HG03521 (cell line): Measurements from ENCODE around the gene HMG20B.
"Not testable (repeated sequence)": the region's sequence is repeated elsewhere in the genome, so short reads cannot be mapped to it uniquely, and the experiment has no call there.

Source experiments
- ATAC-seq: cut with Tn5 transposase; IDR thresholded peaks from one replicate; pipeline ENCODE4 v1.9.1; 2021; ENCODE audit warnings: mild to moderate bottlenecking, moderate library complexity; ENCODE audit not compliant: unreplicated experiment

HMG20B gene

DNA sequence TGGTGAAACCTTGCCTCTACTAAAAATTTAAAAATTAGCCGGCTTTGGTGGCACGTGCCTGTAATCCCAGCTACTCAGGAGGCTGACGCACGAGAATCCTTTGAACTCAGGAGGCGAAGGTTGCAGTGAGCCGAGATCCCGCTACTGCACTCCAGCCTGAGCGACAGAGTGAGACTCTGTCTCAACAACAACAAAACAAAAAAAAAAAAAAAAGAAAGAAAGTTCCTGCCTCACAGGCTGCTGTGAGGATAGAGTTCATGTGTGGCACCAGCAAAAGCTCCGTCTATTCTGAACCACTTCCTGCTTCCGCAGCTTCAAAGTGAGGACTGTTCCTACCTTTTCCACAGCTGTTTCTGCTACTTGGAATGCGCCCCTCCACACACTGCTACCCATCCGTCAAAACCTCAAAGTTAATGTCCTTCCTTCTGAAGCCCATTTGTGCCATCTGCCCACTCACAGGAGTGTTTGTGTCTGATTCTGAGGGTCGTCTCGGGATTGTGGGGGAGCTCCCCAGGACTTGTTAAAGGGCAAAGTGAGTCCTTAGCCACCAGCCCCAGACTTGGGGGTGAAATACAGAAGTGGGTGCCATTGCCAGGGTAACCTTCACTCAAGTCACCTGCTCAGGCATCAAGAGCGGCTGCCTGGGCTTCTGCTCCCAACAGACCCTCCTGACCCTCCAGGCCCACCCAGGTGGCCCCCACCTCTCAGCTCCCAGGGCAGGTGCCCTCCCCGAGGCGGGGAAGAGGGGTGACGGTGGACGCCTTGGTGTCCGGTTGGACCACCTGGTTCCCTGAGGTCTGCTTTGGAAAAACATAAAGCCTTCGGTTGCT, 18.3 kb upstream of the HMG20B start:
- ATAC-seq, result no peak

DNA sequence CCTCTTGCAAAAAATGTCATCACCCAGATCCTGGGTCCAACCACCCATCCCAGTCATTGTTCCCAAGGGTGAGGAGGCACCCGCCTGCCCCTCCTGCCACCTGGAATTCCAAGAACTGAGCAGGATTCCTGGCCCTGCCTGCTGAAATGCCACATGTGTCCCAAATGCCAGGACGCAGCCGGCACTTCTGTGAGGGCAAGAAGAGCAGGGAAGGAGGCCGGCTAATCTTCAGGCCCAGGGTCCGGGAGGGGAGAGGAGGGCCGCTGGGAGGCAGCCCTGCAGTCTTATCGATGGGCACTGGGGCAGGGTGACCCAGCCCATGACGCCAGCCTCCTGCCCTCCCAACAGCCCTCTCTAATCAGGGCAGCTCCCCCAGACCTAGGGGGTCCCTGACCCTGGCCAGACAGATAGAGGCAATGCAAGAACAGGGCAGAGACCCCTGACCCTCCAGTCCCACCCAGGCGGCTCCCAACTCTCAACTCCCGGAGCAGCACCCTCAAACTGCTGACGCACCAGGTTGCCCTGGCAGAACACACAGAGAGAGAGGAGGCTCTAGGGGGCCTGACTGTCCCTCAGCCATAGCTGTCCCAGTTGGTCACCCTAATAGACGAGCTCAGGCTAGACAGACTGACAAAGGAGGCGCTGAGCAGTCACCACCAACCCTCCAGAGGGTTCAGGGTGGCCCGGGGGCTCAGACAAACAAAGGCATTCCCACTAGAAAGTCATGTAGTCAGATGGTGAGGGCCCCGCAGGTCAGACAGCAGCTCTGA, 16.9 kb upstream of the HMG20B start:
- no peak for ATAC-seq

- ATAC-seq, result no peak
Measured at GRCh38 chr19:3556423-3556977, 16.2 kb upstream of the HMG20B start.

GRCh38 chr19:3556978-3557460, 15.7 kb upstream of the HMG20B start:
- peak; percentile 13 for ATAC-seq

DNA sequence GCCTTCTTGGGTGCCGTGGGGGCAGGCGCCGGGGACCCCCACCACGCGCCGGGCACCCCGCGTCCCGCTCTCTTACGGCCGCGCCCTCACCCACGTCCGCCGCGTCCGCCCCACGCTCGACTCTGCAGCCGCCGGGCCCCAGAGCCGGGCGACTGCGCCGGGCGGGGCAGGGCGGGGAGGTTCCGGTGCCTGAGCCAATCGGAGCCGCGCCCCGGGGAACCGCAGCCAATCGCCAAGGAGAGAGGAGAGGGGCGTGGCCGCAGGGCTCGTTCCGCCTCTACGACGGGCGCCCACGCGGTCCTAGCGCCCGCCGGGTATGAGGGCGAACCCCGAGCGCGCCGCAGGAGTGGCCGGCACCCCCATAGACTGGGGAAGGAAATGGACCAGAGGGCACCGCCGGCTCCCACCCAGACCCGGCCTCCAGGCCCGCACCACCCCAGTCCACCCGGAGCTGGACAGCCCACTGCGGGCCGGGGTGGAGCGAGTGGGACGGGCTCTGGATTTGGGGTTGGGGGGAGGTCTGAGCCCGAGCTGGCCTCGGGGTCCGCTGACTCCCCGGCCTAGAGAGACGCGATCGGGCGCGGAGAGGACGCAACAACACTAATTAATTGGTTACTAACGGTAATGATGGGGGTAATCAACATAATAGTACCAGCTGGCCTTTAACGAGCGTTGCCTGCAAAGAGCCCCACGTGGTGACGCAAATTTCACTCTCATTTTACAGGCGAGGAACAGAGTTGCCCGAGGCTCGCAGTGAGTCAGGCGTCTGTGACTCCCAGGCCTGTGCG, 15.1 kb upstream of the HMG20B start, which contains the start of gene MFSD12:
Gene MFSD12, minus strand, starts transcription at position 126 of the 788 bp plus-strand sequence. CDS start 183 bp downstream, outside the sequence.
- peak; percentile 81 for ATAC-seq

DNA sequence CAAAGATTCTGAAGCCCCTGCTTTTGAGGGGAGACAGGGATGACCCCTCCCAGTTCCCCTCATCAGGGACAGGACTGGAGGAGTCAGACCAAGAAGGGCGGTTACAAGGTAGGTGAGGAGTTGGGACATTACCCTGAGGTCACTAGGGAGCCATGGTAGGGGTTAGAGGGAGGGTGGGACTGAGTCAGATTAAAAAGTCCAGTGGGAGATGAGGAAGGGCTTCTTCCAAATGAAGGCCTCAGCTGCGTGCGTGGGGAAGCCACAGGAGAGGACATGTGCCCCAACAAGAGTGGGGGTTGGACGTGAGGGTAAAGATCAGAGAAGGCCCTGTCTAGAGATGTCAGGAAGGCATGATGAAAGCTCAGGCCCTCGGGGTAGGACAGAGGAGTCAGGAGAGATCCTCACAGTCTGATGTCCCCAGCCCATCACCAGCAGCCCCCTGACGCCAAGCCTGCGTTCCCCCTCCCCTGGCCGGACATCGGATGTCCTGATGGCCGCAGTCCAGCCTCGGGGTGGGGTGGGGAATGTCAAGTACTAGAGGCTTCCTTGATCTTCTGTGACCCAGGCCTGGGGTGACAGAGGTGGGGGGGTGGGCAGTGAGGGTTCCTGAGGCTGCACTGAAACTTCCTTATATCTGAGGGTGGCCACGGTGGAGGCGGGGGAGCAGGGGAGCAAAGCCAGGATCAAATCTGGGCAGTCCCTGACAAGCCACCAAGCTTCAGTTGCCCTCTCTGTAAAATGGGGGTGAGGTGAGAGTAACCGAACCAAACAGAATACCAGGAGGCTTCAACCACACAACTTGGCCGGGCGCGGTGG, 8.8 kb upstream of the HMG20B start:
- no peak for ATAC-seq

- ATAC-seq, result no peak
Measured at GRCh38 chr19:3565139-3565538, 7.6 kb upstream of the HMG20B start.

DNA sequence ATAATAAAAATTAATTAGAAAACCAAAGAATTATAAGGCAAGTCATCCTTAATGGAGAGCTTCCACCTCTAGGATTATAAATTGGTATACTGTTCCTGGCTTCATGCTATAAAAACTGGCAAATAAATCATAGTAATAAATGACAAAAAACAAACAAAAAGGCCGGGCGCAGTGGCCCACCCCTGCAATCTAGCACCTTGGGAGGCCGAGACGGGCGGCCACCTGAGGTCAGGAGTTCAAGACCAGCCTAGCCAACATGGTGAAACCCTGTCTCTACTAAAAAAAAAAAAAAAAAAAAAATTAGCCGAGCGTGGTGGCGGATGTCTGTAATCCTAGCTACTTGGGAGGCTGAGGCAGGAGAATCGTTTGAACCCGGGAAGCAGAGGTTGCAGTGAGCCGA, 2.7 kb upstream of the HMG20B start:
- not testable (repeated sequence) for ATAC-seq

DNA sequence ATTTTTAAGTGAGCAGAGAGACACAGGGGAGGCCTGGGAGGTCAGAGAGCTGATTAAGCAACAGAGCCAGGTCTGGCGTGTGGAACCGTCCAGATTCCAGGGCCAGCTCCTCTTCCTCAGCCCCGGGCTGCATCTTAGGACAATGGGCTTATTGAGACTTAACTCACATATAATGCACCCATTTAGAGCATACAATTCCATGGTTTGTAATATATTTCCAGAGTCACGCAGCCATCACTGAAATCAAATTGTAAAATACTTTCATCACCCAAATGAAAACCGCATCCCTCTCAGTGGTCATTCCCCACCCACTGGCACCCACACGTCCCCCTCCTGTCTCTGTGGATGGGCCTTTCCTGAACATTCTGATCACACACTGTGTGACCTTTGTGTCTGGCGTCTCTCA, 2.1 kb upstream of the HMG20B start:
- ATAC-seq, result no peak

GRCh38 chr19:3572132-3572854, 451 bp upstream of the HMG20B start:
- peak; percentile 91 for ATAC-seq

GRCh38 chr19:3573162-3573857, 566 bp downstream of the HMG20B start:
- ATAC-seq, result peak; percentile 6

GRCh38 chr19:3573858-3574637, 1.3 kb downstream of the HMG20B start:
- no peak for ATAC-seq

DNA sequence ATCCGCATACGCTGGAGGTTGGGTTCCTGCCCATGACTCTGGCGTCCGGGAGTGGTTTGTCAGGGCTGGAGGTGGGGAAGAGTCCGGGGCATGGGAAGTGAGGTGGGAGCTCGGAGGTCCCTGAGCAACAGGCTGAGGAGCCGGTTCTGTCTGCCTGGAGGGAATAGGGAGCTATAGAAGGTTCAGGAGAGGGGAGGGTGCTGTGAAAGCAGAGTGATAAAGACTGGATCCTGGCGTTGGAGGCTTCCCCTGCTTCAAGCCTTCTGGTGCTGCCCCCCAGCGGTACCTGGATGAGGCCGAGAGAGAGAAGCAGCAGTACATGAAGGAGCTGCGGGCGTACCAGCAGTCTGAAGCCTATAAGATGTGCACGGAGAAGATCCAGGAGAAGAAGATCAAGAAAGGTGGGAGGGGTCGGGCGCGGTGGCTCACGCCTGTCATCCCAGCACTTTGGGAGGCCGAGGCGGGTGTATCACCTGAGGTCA, 2.6 kb downstream of the HMG20B start:
- no peak for ATAC-seq

DNA sequence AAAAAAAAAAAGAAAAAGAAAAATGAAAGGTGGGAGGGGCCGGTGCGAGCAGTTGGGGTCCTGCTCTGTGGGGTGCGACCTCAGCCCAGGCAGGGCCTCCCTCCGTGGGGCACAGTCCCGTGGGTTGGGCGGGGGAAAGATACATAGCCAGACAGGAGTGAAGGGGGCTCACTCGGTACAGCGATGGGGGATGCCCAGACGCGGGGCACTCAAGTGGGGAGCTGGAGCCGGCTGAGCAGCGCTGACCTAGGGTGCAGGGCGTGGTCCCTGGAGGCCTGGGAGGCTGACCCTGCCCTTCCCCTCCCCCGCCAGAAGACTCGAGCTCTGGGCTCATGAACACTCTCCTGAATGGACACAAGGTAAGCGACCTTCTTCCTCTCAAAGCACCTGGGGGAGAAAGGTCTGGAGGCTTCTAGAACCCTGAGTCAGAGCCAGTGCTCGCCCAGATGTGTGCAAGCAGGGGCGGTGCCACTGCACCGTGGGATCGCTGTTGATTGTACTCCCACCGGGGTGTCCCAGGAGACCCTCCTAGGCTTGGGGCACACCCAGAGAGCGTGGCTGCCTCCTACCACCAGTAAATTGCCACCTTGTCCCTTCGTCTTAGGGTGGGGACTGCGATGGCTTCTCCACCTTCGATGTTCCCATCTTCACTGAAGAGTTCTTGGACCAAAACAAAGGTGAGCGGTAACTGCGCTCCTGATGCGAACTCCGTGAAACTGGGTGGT, 3.4 kb downstream of the HMG20B start:
- ATAC-seq, result no peak

GRCh38 chr19:3576696-3577443, 4.1 kb downstream of the HMG20B start:
- no peak for ATAC-seq

- no peak for ATAC-seq
Measured at GRCh38 chr19:3577723-3578344, 5.1 kb downstream of the HMG20B start.
